H1 (cell line): ENCODE results near the gene PLEKHA3. TPM values are rescaled to one million over a fixed set of nuclear protein-coding genes. Genes with fewer than 3 reads are reported as not detected.

Source experiments
- CTCF ChIA-PET: fragments of 300-600 bp; sonication (Branson Sonifier 250); formaldehyde crosslinking; loops from one replicate; lab custom pipeline; 2021; ENCODE audit not compliant: partially characterized antibody; lab: Charles Lee
- POLR2A ChIA-PET: fragments of 300-600 bp; sonication (Branson Sonifier 250); formaldehyde crosslinking; loops from one replicate; lab custom pipeline; 2021; ENCODE audit warnings: inconsistent platforms; ENCODE audit not compliant: partially characterized antibody; lab: Charles Lee
- DNase-seq, 2 experiments: peaks; one replicate each; pipeline versions ENCODE4 v3.0.0 to v3.0.0-alpha.2; 2010 to 2022; ENCODE audit warnings: low spot score in 2 of 2, low read depth in 1 of 2, mixed read lengths in 1 of 2
- FAIRE-seq: peaks from 2 replicates; lab custom pipeline; 2011; peaks lifted over from hg19 to GRCh38; lab: Jason Lieb, UNC
- H2AFZ ChIP-seq: 2 replicates; pipeline ENCODE4 v1.8.1; 2012; ENCODE audit warnings: low read length, inconsistent platforms
- H2AK5ac ChIP-seq: 2 replicates; pipeline ENCODE4 v1.6.1; 2013; ENCODE audit warnings: low read depth, low read length
- H2BK120ac ChIP-seq: replicated peaks from 2 replicates; pipeline ENCODE3; 2013; ENCODE audit warnings: low read depth, low read length, inconsistent platforms
- H2BK12ac ChIP-seq: 2 replicates; pipeline ENCODE4 v1.6.1; 2013; ENCODE audit warnings: low read depth, low read length
- H2BK15ac ChIP-seq: 2 replicates; pipeline ENCODE4 v1.6.1; 2013; ENCODE audit warnings: low read length
- H2BK20ac ChIP-seq: 2 replicates; pipeline ENCODE4 v1.6.1; 2013; ENCODE audit warnings: low read length
- H2BK5ac ChIP-seq: 2 replicates; pipeline ENCODE4 v1.6.1; 2013; ENCODE audit warnings: low read depth, low read length
- H3K14ac ChIP-seq: 2 replicates; pipeline ENCODE4 v1.6.1; 2013; ENCODE audit warnings: inconsistent platforms; ENCODE audit not compliant: insufficient read length
- H3K18ac ChIP-seq: 2 replicates; pipeline ENCODE4 v1.6.1; 2013; ENCODE audit warnings: low read length; ENCODE audit errors: extremely low read depth
- H3K23ac ChIP-seq: 2 replicates; pipeline ENCODE4 v1.6.1; 2013; ENCODE audit warnings: inconsistent platforms; ENCODE audit not compliant: insufficient read length
- H3K23me2 ChIP-seq: 2 replicates; pipeline ENCODE4 v1.6.1; 2013; ENCODE audit warnings: low read depth, low read length
- H3K27ac ChIP-seq: 2 replicates; pipeline ENCODE4 v1.6.1; 2011; ENCODE audit warnings: low read depth, low read length, inconsistent platforms
- H3K27me3 ChIP-seq, 4 experiments: replicated peaks in 1 of 4; 1 replicate in 1 of 4; 2 replicates in 3 of 4; pipeline versions ENCODE4 v1.6.1 to v1.8.1; 2011 to 2013; ENCODE audit warnings: low read length in 3 of 4, mild to moderate bottlenecking in 3 of 4, inconsistent platforms in 2 of 4, mixed read lengths in 2 of 4, moderate library complexity in 1 of 4; ENCODE audit not compliant: control insufficient read depth in 3 of 4, insufficient read depth in 3 of 4; ENCODE audit errors: extremely low read depth in 1 of 4
- H3K36me3 ChIP-seq, 4 experiments: 2 replicates each; pipeline versions ENCODE4 v1.6.1 to v1.8.1; 2011 to 2013; ENCODE audit warnings: mild to moderate bottlenecking in 4 of 4, low read length in 3 of 4, moderate library complexity in 2 of 4, control low read depth in 1 of 4, inconsistent platforms in 1 of 4; ENCODE audit not compliant: insufficient read depth in 4 of 4, control insufficient read depth in 2 of 4
- H3K4ac ChIP-seq: replicated peaks from 2 replicates; pipeline ENCODE3; 2013; ENCODE audit warnings: low read length, low read depth, mixed read lengths, inconsistent platforms; ENCODE audit not compliant: insufficient read length
- H3K4me1 ChIP-seq, 4 experiments: replicated peaks in 1 of 4; 1 replicate in 1 of 4; 2 replicates in 3 of 4; pipeline versions ENCODE4 v1.6.1 to v1.8.1; 2011 to 2013; ENCODE audit warnings: low read length in 3 of 4, inconsistent platforms in 2 of 4, mixed read lengths in 1 of 4; ENCODE audit not compliant: insufficient read depth in 4 of 4, control insufficient read depth in 3 of 4
- H3K4me2 ChIP-seq, 2 experiments: 2 replicates each; pipeline versions ENCODE4 v1.6.1 to v1.8.1; 2011 to 2013; ENCODE audit warnings: low read depth in 2 of 2, low read length in 2 of 2, control low read depth in 1 of 2, inconsistent platforms in 1 of 2, mild to moderate bottlenecking in 1 of 2; ENCODE audit not compliant: insufficient read depth in 1 of 2
- H3K4me3 ChIP-seq, 4 experiments: fragments of 200-600, 300-600 bp in 1 of 4; sonication (generic), shearing (Covaris generic), sonication (Bioruptor Twin) in 1 of 4; 2 replicates each; pipeline versions ENCODE4 v1.5.1 to v1.8.1; 2011 to 2016; ENCODE audit warnings: low read length in 4 of 4, low read depth in 3 of 4, control low read depth in 2 of 4, inconsistent platforms in 2 of 4, mild to moderate bottlenecking in 2 of 4, mixed read lengths in 1 of 4, moderate library complexity in 1 of 4; ENCODE audit not compliant: insufficient read depth in 2 of 4; ENCODE audit errors: extremely low read depth in 1 of 4
- H3K56ac ChIP-seq: replicated peaks from 2 replicates; pipeline ENCODE3; 2013; ENCODE audit warnings: low read depth, mild to moderate bottlenecking, mixed read lengths, low read length, inconsistent platforms; ENCODE audit not compliant: insufficient read length
- H3K79me1 ChIP-seq: 2 replicates; pipeline ENCODE4 v1.6.1; 2013; ENCODE audit warnings: low read depth, low read length, control low read depth
- H3K79me2 ChIP-seq, 2 experiments: 2 replicates each; pipeline versions ENCODE4 v1.6.1 to v1.8.1; 2012 to 2013; ENCODE audit warnings: low read length in 2 of 2, mild to moderate bottlenecking in 2 of 2, inconsistent platforms in 1 of 2; ENCODE audit not compliant: insufficient read depth in 2 of 2, control insufficient read depth in 1 of 2
- H3K9ac ChIP-seq, 4 experiments: replicated peaks in 1 of 4; 1 replicate in 1 of 4; 2 replicates in 3 of 4; pipeline versions ENCODE4 v1.6.1 to v1.8.1; 2011 to 2013; ENCODE audit warnings: low read depth in 3 of 4, low read length in 3 of 4, control low read depth in 2 of 4, mild to moderate bottlenecking in 2 of 4, moderate library complexity in 2 of 4, inconsistent platforms in 1 of 4; ENCODE audit errors: extremely low read depth in 1 of 4
- H3K9me3 ChIP-seq, 2 experiments: 2 replicates each; pipeline versions ENCODE4 v1.6.1 to v1.8.1; 2012 to 2013; ENCODE audit warnings: mild to moderate bottlenecking in 2 of 2, moderate library complexity in 2 of 2, control low read depth in 1 of 2, inconsistent platforms in 1 of 2, low read depth in 1 of 2, low read length in 1 of 2, mixed read lengths in 1 of 2; ENCODE audit not compliant: insufficient read depth in 2 of 2
- H4K20me1 ChIP-seq, 2 experiments: replicated peaks in 1 of 2; 2 replicates each; pipeline versions ENCODE3 to v1.8.1; 2011 to 2013; ENCODE audit warnings: inconsistent platforms in 2 of 2, low read length in 2 of 2, mild to moderate bottlenecking in 1 of 2; ENCODE audit not compliant: insufficient read depth in 2 of 2, control insufficient read depth in 1 of 2
- H4K5ac ChIP-seq: 2 replicates; pipeline ENCODE4 v1.6.1; 2013; ENCODE audit warnings: low read length, low read depth, mixed read lengths, inconsistent platforms; ENCODE audit not compliant: insufficient read length
- H4K8ac ChIP-seq: 2 replicates; pipeline ENCODE4 v1.8.0; 2013; ENCODE audit warnings: mild to moderate bottlenecking, moderate library complexity, low read length, inconsistent platforms; ENCODE audit not compliant: insufficient read depth; ENCODE audit errors: extremely low read depth
- H4K91ac ChIP-seq: replicated peaks from 2 replicates; pipeline ENCODE3; 2013; ENCODE audit warnings: low read length, mixed read lengths, inconsistent platforms; ENCODE audit not compliant: insufficient read length
- BCL11A ChIP-seq, 2 experiments: IDR thresholded peaks; one replicate each; pipeline ENCODE4 v1.6.1; 2011; ENCODE audit warnings: low read depth in 2 of 2, low read length in 2 of 2, mild to moderate bottlenecking in 2 of 2
- CEBPB ChIP-seq: IDR thresholded peaks from 2 replicates; pipeline ENCODE4 v1.6.1; 2012; ENCODE audit warnings: low read depth, low read length
- EZH2 ChIP-seq: fragments of 200-600 bp; sonication (generic); IDR thresholded peaks from 2 replicates; pipeline ENCODE4 v1.7.1; 2012; ENCODE audit warnings: low read depth, mild to moderate bottlenecking, moderate library complexity, low read length, inconsistent platforms; ENCODE audit not compliant: severe bottlenecking
- GTF2F1 ChIP-seq: IDR thresholded peaks from 2 replicates; pipeline ENCODE4 v1.6.1; 2012; ENCODE audit warnings: low read depth, low read length, improper control_type of control experiment, borderline replicate concordance
- NANOG ChIP-seq: IDR thresholded peaks from 2 replicates; pipeline ENCODE4 v1.6.1; 2011; ENCODE audit warnings: low read length, low read depth, mild to moderate bottlenecking, inconsistent platforms; ENCODE audit not compliant: insufficient read depth, poor library complexity, severe bottlenecking
- PHF8 ChIP-seq: fragments of 200-600 bp; sonication (generic); conservative IDR thresholded peaks from 2 replicates; pipeline ENCODE4 v1.7.1; 2012; ENCODE audit warnings: low read depth, mild to moderate bottlenecking, inconsistent platforms, low read length, moderate library complexity
- POU5F1 ChIP-seq: IDR thresholded peaks from 2 replicates; pipeline ENCODE4 v1.6.1; 2011; ENCODE audit warnings: low read depth, mild to moderate bottlenecking, low read length, moderate library complexity
- SRF ChIP-seq: IDR thresholded peaks from 2 replicates; pipeline ENCODE4 v1.6.1; 2011; ENCODE audit warnings: mild to moderate bottlenecking, low read depth, low read length, moderate library complexity
- TCF12 ChIP-seq: IDR thresholded peaks from 2 replicates; pipeline ENCODE4 v1.6.1; 2011; ENCODE audit warnings: low read depth, mild to moderate bottlenecking, low read length
- WGBS, 2 experiments: shearing (Covaris generic) in 1 of 2; methylation state at CpG; one replicate each; pipeline versions ENCODE4 v1.1.6 to v1.1.7; 2013 to 2015; ENCODE audit warnings: low lambda C conversion rate in 2 of 2, mixed read lengths in 2 of 2, inconsistent platforms in 1 of 2, low coverage in 1 of 2, missing lambda C conversion rate in 1 of 2; ENCODE audit not compliant: insufficient replicate concordance in 2 of 2, insufficient coverage in 1 of 2, insufficient read length in 1 of 2; ENCODE audit errors: extremely low coverage in 1 of 2, missing lambda C conversion rate in 1 of 2; 5-methylcytosine and 5-hydroxymethylcytosine counted together
- polyA plus RNA-seq, 7 experiments: library from polyadenylated mRNA; depleted of rRNA in 3 of 7; stranded (reverse) in 5 of 7; unstranded in 2 of 7; fragments of >200 nt in 5 of 7; fragments of 200-250 nt in 2 of 7; gene quantifications; 1 replicate in 5 of 7; 2 replicates in 1 of 7; 4 replicates in 1 of 7; pipeline versions ENCODE4 v1.2.1 to v1.2.3, GENCODE V29; 2011 to 2013; ENCODE audit warnings: missing spikeins in 2 of 7, mixed read lengths in 2 of 7
- total RNA-seq: library from RNA; stranded (reverse); fragmentation: NEBNext Ultra II Directional; extraction: Animal tissue kit (Norgen Biotek cat#: 25700); gene quantifications from 2 replicates; pipeline ENCODE4 v1.2.1, GENCODE V29; 2021
- TF ChIP-seq, protein P1 (sequence below): IDR thresholded peaks from 2 replicates; pipeline ENCODE4 v1.6.1; 2012; ENCODE audit warnings: inconsistent platforms
- TF ChIP-seq, protein P2 (sequence below), 3 experiments: IDR thresholded peaks; 1 replicate in 2 of 3; 2 replicates in 1 of 3; pipeline versions ENCODE4 v1.5.1 to v1.6.1; 2011; ENCODE audit warnings: low read length in 3 of 3, mild to moderate bottlenecking in 3 of 3, inconsistent platforms in 2 of 3, low read depth in 1 of 3, moderate library complexity in 1 of 3; ENCODE audit not compliant: insufficient read depth in 1 of 3; ENCODE audit errors: control extremely low read depth in 1 of 3

PLEKHA3 gene
- total and polyA plus RNA-seq, 2 of the 8 experiments (the other 6 are each of a cell fraction or from before 2014, with no cell fraction given), result 1.9 to 20.1 TPM

DNA sequence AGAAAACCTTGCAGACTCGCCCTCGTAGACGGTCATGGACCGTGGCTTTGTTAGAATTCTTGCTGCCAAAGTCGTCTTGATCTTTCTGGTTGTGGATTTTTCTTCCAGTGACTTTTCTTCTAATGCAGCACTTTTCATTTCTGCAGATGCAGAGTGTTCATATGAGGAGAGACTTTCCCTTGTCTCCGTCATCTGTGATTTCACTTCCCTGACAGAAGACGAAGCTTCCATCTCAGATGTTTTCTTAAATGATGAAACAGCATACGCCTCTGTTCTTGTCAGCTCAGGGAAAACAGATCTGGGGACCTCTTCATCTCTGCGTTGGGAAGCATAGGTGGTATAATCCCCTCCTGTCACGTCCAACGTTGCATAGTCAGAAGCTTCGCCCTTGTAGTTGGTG, 50.9 kb downstream of the PLEKHA3 start:
- Histone ChIP-seq H2BK5ac (no peak overlapping the region), H3K14ac (no peak overlapping the region), H2AK5ac (no peak overlapping the region), H4K5ac (no peak overlapping the region), H2BK15ac (no peak overlapping the region), H4K91ac (no peak overlapping the region), H3K4me2 (no peak overlapping the region), H3K4me1 (peaks cover 0 to 3% (median 0%) of the 10 kb centered on the region in 4 experiments; a peak in 1 of 7 replicates), H3K4ac (no peak overlapping the region), H2BK20ac (no peak overlapping the region), H3K9ac (no peak overlapping the region), H3K9me3 (no peaks in the 10 kb centered on the region), H2BK12ac (no peak overlapping the region), H4K8ac (no peak overlapping the region), H3K4me3 (no peak overlapping the region), H3K27me3 (no peaks in the 10 kb centered on the region), H3K79me2 (peaks cover 4 to 71% of the 10 kb centered on the region in 2 experiments; a peak in 3 of 4 replicates), H4K20me1 (peaks cover 0 to 7% of the 10 kb centered on the region in 2 experiments), H3K18ac (no peak overlapping the region), H3K79me1 (peaks cover 17% of the 10 kb centered on the region), H3K56ac (no peak overlapping the region), H2AFZ (no peak overlapping the region), H3K23ac (no peak overlapping the region), H3K36me3 (peaks cover 0 to 32% (median 16%) of the 10 kb centered on the region in 4 experiments; a peak in 6 of 8 replicates), H3K27ac (no peak overlapping the region), H2BK120ac (no peak overlapping the region), H3K23me2 (no peaks in the 10 kb centered on the region)
- ChIA-PET CTCF (interaction anchor here (0.9 to 1.2 kb wide), 2 partner anchors 8 to 14 kb away, joined by 3 read pairs; no protein-coding TSS in a partner anchor), POLR2A (no interaction called here)
- DNase-seq (no peak), FAIRE-seq (no peak)
- WGBS, 2 experiments, result 92% methylated on average over 12 of the region's 12 CpGs; no CpG with 5 or more reads in 1 of the 2 experiments
- TF ChIP-seq PHF8 (no peak), CEBPB (no peak), EZH2 (no peak), BCL11A (IDR thresholded peaks at IDR 0.05; ENCODE audit: low read depth in 2 of 2, low read length in 2 of 2) (no peak), SRF (no peak), NANOG (no peak), TCF12 (no peak), POU5F1 (no peak), GTF2F1 (no peak)
- TF ChIP-seq, protein P1, sequence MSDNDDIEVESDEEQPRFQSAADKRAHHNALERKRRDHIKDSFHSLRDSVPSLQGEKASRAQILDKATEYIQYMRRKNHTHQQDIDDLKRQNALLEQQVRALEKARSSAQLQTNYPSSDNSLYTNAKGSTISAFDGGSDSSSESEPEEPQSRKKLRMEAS, result no peak
- TF ChIP-seq, protein P2, sequence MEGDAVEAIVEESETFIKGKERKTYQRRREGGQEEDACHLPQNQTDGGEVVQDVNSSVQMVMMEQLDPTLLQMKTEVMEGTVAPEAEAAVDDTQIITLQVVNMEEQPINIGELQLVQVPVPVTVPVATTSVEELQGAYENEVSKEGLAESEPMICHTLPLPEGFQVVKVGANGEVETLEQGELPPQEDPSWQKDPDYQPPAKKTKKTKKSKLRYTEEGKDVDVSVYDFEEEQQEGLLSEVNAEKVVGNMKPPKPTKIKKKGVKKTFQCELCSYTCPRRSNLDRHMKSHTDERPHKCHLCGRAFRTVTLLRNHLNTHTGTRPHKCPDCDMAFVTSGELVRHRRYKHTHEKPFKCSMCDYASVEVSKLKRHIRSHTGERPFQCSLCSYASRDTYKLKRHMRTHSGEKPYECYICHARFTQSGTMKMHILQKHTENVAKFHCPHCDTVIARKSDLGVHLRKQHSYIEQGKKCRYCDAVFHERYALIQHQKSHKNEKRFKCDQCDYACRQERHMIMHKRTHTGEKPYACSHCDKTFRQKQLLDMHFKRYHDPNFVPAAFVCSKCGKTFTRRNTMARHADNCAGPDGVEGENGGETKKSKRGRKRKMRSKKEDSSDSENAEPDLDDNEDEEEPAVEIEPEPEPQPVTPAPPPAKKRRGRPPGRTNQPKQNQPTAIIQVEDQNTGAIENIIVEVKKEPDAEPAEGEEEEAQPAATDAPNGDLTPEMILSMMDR (IDR thresholded peaks at IDR 0.05; ENCODE audit: control extremely low read depth in 1 of 3, insufficient read depth in 1 of 3, low read depth in 1 of 3, low read length in 3 of 3), result no peak
